Heart left ventricle (tissue), 16 donors: Measurements from ENCODE around the gene ZNF346. TPM values are rescaled to one million over a fixed set of nuclear protein-coding genes. Genes with fewer than 3 reads are reported as not detected.

Source experiments
- ATAC-seq, 4 donors: fragments of 200-7000 bp; cut with Tn5 transposase; one replicate each; pipeline ENCODE4 v1.9.1; 2020 to 2022; ENCODE audit warnings: moderate library complexity in 4 of 4, mild to moderate bottlenecking in 3 of 4, moderate number of reproducible peaks in 1 of 4
- DNase-seq, 5 donors: peaks; one replicate each; pipeline ENCODE4 v3.0.0-alpha.2; 2020
- H3K27ac ChIP-seq, 12 donors: fragments of 200-600 bp; sonication (generic) in 4 of 12; one replicate each; pipeline versions ENCODE4 v1.5.0 to v1.8.0; 2016 to 2022; ENCODE audit warnings: mild to moderate bottlenecking in 2 of 12
- H3K27me3 ChIP-seq, 9 donors: fragments of 200-600 bp; sonication (generic) in 2 of 9; one replicate each; pipeline versions ENCODE4 v1.5.1 to v1.8.0; 2016 to 2022; ENCODE audit warnings: mild to moderate bottlenecking in 3 of 9
- H3K36me3 ChIP-seq, 9 donors: fragments of 200-600 bp; sonication (generic) in 2 of 9; one replicate each; pipeline versions ENCODE4 v1.5.0 to v1.8.0; 2018 to 2022; ENCODE audit warnings: mild to moderate bottlenecking in 2 of 9
- H3K4me1 ChIP-seq, 12 donors: fragments of 200-600 bp; sonication (generic) in 4 of 12; one replicate each; pipeline versions ENCODE4 v1.5.0 to v1.8.0; 2016 to 2022; ENCODE audit warnings: mild to moderate bottlenecking in 3 of 12
- H3K4me3 ChIP-seq, 12 donors: fragments of 200-600 bp; sonication (generic) in 4 of 12; one replicate each; pipeline versions ENCODE4 v1.5.0 to v1.8.0; 2017 to 2022; ENCODE audit warnings: mild to moderate bottlenecking in 9 of 12, moderate library complexity in 4 of 12
- H3K9me3 ChIP-seq, 12 donors: fragments of 200-600 bp; sonication (generic) in 4 of 12; one replicate each; pipeline versions ENCODE4 v1.5.0 to v1.8.0; 2016 to 2022; ENCODE audit warnings: mild to moderate bottlenecking in 1 of 12
- CTCF ChIP-seq, 12 donors: fragments of 200-600 bp; sonication (generic) in 4 of 12; IDR thresholded peaks; one replicate each; pipeline versions ENCODE4 v1.5.0 to v1.8.0; 2018 to 2022; ENCODE audit warnings: antibody characterized with exemption in 12 of 12, mild to moderate bottlenecking in 5 of 12
- POLR2A ChIP-seq, 2 donors: fragments of 450-650 bp; IDR thresholded peaks; one replicate each; pipeline ENCODE4 v1.6.1; 2017; ENCODE audit warnings: antibody characterized with exemption in 2 of 2, mild to moderate bottlenecking in 2 of 2, moderate library complexity in 2 of 2
- WGBS, 4 donors: extraction: QIAGEN DNeasy Blood & Tissue Kit in 2 of 4; methylation state at CpG; one replicate each; pipeline versions ENCODE4 v1.1.5 to v1.1.7; 2013 to 2018; 5-methylcytosine and 5-hydroxymethylcytosine counted together
- intact Hi-C, 10 donors: fragments of 100-400 bp; cut with DNase I; formaldehyde crosslinking; loops; one replicate each; pipeline versions ENCODE4 v1.11.1 to v1.14.2; 2022
- polyA plus RNA-seq, 2 donors: library from polyadenylated mRNA; stranded (reverse); fragments of 200-250 nt; gene quantifications; one replicate each; pipeline ENCODE4 v1.2.3, GENCODE V29; 2013
- total RNA-seq, 9 donors: library from RNA; depleted of rRNA in 2 of 9; stranded (reverse); fragments of >200 nt in 2 of 9; fragmentation: NEBNext Ultra II Directional in 3 of 9; extraction: Animal tissue kit (Norgen Biotek cat#: 25700) in 3 of 9; gene quantifications; one replicate each; pipeline versions ENCODE4 v1.1.0 to v1.2.4, GENCODE V29; 2016 to 2023
- donor health status: ischemic (EF 13 %, LVEDD 7.1; RV severe dilation, severe dysfunction).
- donor health status: healthy with polysubstance abuse.
- donor health status: DM: no; HTN: yes; CAD: no.
- donor health status: DM: no; HTN: no; CAD: no.
- donor health status: ischemic (EF 25% LVEDD 6.9; RV normal size, moderate dysfunction).
- donor health status: ischemic (EF 25% LVEDD 5.7; RV mildly dilated, moderate dysfunction).
- donor health status: healthy.
- donor health status: DM: yes; HTN: yes; CAD: no.
- donor health status: ischemic (EF 35%, LVEDD 5.7; RV mildly dilated, moderate dysfunction).
- donor health status: nonischemic (EF 11% LVEDD 7.7; RV severe dilation, severe dysfunction).
- donor health status: DM: yes; HTN: yes; CAD: no.
- donor health status: PGD.
- donor health status: ischemic (EF 29% LVEDD 5.4; RV normal size, mild dysfunction).
- donor health status: nonischemic (EF 23%, LVEDD 6.1; RV moderate dilation, normal function).

ZNF346 gene
- total and polyA plus RNA-seq, 11 donors: 4.4 to 11.9 (median 7.5) TPM

- ATAC-seq: no peak
- Histone ChIP-seq H3K27ac (no peak overlapping the region), H3K27me3 (no peaks in the 10 kb centered on the region), H3K9me3 (no peaks in the 10 kb centered on the region), H3K4me1 (peaks cover 0 to 26% (median 12%) of the 10 kb centered on the region in 12 donors), H3K36me3 (peaks cover 0 to 15% (median 5%) of the 10 kb centered on the region in 9 donors), H3K4me3 (no peak overlapping the region)
- DNase-seq: no peak
- TF ChIP-seq POLR2A (IDR thresholded peaks at IDR 0.05) (no peak), CTCF (IDR thresholded peaks at IDR 0.05) (no peak)
- intact Hi-C loops: no loop called here
- 90 to 97% (median 92%) methylated on average over 1 of the region's 1 CpG for WGBS, 4 donors
These were observed 2.1 kb downstream of the ZNF346 start for GRCh38 chr5:177024559-177024958.

GRCh38 chr5:177025101-177025601, 2.7 kb downstream of the ZNF346 start:
- peaks cover 0 to 15% (median 5%) of the 10 kb centered on the region in 9 donors for H3K36me3 ChIP-seq
- peaks cover 0 to under 1% (median 0%) of the 10 kb centered on the region in 12 donors for H3K9me3 ChIP-seq
- H3K4me3 ChIP-seq: no peak overlapping the region
- no peak overlapping the region for H3K27ac ChIP-seq
- 75 to 82% (median 77%) methylated on average over 3 of the region's 3 CpGs for WGBS, 4 donors
- H3K4me1 ChIP-seq: peaks cover 0 to 26% (median 12%) of the 10 kb centered on the region in 12 donors
- ATAC-seq (no peak), DNase-seq (no peak)
- intact Hi-C loops: no loop called here
- no peaks in the 10 kb centered on the region for H3K27me3 ChIP-seq
- no peak for TF ChIP-seq POLR2A (IDR thresholded peaks at IDR 0.05)
- no peak for TF ChIP-seq CTCF (IDR thresholded peaks at IDR 0.05)

GRCh38 chr5:177027665-177028064, 5.2 kb downstream of the ZNF346 start:
- DNase-seq: no peak
- whole genome bisulfite sequencing, 4 donors: 97 to 100% (median 100%) methylated on average over 2 of the region's 2 CpGs
- H3K27ac ChIP-seq: no peak overlapping the region

GRCh38 chr5:177029498-177029897, 7.0 kb downstream of the ZNF346 start:
- DNase-seq: no peak
- intact Hi-C loops: no loop called here
- ATAC-seq: no peak
- Histone ChIP-seq H3K27me3 (no peaks in the 10 kb centered on the region), H3K27ac (no peak overlapping the region), H3K4me3 (no peak overlapping the region), H3K36me3 (peaks cover 0 to 21% (median 5%) of the 10 kb centered on the region in 9 donors), H3K4me1 (peaks cover 0 to 8% (median 0%) of the 10 kb centered on the region in 12 donors), H3K9me3 (peaks cover 0 to 17% (median 2%) of the 10 kb centered on the region in 12 donors)
- TF ChIP-seq CTCF (IDR thresholded peaks at IDR 0.05) (no peak), POLR2A (IDR thresholded peaks at IDR 0.05) (no peak)
- WGBS, 4 donors: 96 to 97% (median 97%) methylated on average over 6 of the region's 6 CpGs

More at GRCh38 chr5:177027665-177028064, 5.2 kb downstream of the ZNF346 start:
- intact Hi-C loops: no loop called here
- Histone ChIP-seq H3K4me1 (peaks cover 0 to 17% (median 5%) of the 10 kb centered on the region in 12 donors), H3K9me3 (peaks cover 0 to 17% (median 2%) of the 10 kb centered on the region in 12 donors), H3K4me3 (no peak overlapping the region), H3K27me3 (no peaks in the 10 kb centered on the region), H3K36me3 (peaks cover 0 to 19% (median 5%) of the 10 kb centered on the region in 9 donors)
- TF ChIP-seq CTCF (IDR thresholded peaks at IDR 0.05): no peak
- ATAC-seq: no peak
